Measurements from ENCODE around the gene PDLIM4.

DNA sequence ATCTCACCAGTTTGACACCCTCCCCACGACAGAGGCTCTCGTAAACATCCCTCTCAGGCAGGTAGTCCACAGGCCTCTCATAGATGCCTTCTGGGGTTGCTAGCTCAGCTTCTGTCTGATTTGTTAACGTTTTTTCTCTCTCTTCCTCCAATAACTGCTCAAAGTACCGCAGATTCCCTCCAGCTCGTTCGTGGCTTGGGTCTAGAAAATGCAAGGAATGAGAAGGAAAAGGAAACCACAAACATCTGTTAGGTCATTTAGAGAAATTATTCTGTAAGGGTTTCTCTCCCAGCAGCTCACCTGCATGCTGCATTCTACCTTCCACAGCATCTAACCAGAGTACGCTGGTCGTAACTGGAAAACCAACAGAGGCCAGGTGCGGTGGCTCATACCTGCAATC is 48.4 kb upstream of the PDLIM4 start:
- TF ChIP-seq, protein P1, sequence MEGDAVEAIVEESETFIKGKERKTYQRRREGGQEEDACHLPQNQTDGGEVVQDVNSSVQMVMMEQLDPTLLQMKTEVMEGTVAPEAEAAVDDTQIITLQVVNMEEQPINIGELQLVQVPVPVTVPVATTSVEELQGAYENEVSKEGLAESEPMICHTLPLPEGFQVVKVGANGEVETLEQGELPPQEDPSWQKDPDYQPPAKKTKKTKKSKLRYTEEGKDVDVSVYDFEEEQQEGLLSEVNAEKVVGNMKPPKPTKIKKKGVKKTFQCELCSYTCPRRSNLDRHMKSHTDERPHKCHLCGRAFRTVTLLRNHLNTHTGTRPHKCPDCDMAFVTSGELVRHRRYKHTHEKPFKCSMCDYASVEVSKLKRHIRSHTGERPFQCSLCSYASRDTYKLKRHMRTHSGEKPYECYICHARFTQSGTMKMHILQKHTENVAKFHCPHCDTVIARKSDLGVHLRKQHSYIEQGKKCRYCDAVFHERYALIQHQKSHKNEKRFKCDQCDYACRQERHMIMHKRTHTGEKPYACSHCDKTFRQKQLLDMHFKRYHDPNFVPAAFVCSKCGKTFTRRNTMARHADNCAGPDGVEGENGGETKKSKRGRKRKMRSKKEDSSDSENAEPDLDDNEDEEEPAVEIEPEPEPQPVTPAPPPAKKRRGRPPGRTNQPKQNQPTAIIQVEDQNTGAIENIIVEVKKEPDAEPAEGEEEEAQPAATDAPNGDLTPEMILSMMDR (IDR thresholded peaks at IDR 0.05; ENCODE audit: low read depth, low read length), result no peak
- TF ChIP-seq POLR2A (IDR thresholded peaks at IDR 0.05; ENCODE audit: extremely low read depth, insufficient read length), result no peak
- TF ChIP-seq, protein P2, sequence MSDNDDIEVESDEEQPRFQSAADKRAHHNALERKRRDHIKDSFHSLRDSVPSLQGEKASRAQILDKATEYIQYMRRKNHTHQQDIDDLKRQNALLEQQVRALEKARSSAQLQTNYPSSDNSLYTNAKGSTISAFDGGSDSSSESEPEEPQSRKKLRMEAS (IDR thresholded peaks at IDR 0.05; ENCODE audit: low read depth, low read length), result no peak
